Heart left ventricle (tissue), 16 donors: Measurements from ENCODE around the gene LRP1-AS. TPM values are rescaled to one million over a fixed set of nuclear protein-coding genes. Genes with fewer than 3 reads are reported as not detected.
A peak's percentile ranks its signal among the peaks of the same experiment; 100 is the strongest.

Source experiments
- ATAC-seq, 4 donors: fragments of 200-7000 bp; cut with Tn5 transposase; one replicate each; pipeline ENCODE4 v1.9.1; 2020 to 2022; ENCODE audit warnings: moderate library complexity in 4 of 4, mild to moderate bottlenecking in 3 of 4, moderate number of reproducible peaks in 1 of 4
- DNase-seq, 5 donors: peaks; one replicate each; pipeline ENCODE4 v3.0.0-alpha.2; 2020
- H3K27ac ChIP-seq, 12 donors: fragments of 200-600 bp; sonication (generic) in 4 of 12; one replicate each; pipeline versions ENCODE4 v1.5.0 to v1.8.0; 2016 to 2022; ENCODE audit warnings: mild to moderate bottlenecking in 2 of 12
- H3K27me3 ChIP-seq, 9 donors: fragments of 200-600 bp; sonication (generic) in 2 of 9; one replicate each; pipeline versions ENCODE4 v1.5.1 to v1.8.0; 2016 to 2022; ENCODE audit warnings: mild to moderate bottlenecking in 3 of 9
- H3K36me3 ChIP-seq, 9 donors: fragments of 200-600 bp; sonication (generic) in 2 of 9; one replicate each; pipeline versions ENCODE4 v1.5.0 to v1.8.0; 2018 to 2022; ENCODE audit warnings: mild to moderate bottlenecking in 2 of 9
- H3K4me1 ChIP-seq, 12 donors: fragments of 200-600 bp; sonication (generic) in 4 of 12; one replicate each; pipeline versions ENCODE4 v1.5.0 to v1.8.0; 2016 to 2022; ENCODE audit warnings: mild to moderate bottlenecking in 3 of 12
- H3K4me3 ChIP-seq, 12 donors: fragments of 200-600 bp; sonication (generic) in 4 of 12; one replicate each; pipeline versions ENCODE4 v1.5.0 to v1.8.0; 2017 to 2022; ENCODE audit warnings: mild to moderate bottlenecking in 9 of 12, moderate library complexity in 4 of 12
- H3K9me3 ChIP-seq, 12 donors: fragments of 200-600 bp; sonication (generic) in 4 of 12; one replicate each; pipeline versions ENCODE4 v1.5.0 to v1.8.0; 2016 to 2022; ENCODE audit warnings: mild to moderate bottlenecking in 1 of 12
- CTCF ChIP-seq, 12 donors: fragments of 200-600 bp; sonication (generic) in 4 of 12; IDR thresholded peaks; one replicate each; pipeline versions ENCODE4 v1.5.0 to v1.8.0; 2018 to 2022; ENCODE audit warnings: antibody characterized with exemption in 12 of 12, mild to moderate bottlenecking in 5 of 12
- POLR2A ChIP-seq, 2 donors: fragments of 450-650 bp; IDR thresholded peaks; one replicate each; pipeline ENCODE4 v1.6.1; 2017; ENCODE audit warnings: antibody characterized with exemption in 2 of 2, mild to moderate bottlenecking in 2 of 2, moderate library complexity in 2 of 2
- WGBS, 4 donors: extraction: QIAGEN DNeasy Blood & Tissue Kit in 2 of 4; methylation state at CpG; one replicate each; pipeline versions ENCODE4 v1.1.5 to v1.1.7; 2013 to 2018; 5-methylcytosine and 5-hydroxymethylcytosine counted together
- intact Hi-C, 10 donors: fragments of 100-400 bp; cut with DNase I; formaldehyde crosslinking; loops; one replicate each; pipeline versions ENCODE4 v1.11.1 to v1.14.2; 2022
- polyA plus RNA-seq, 2 donors: library from polyadenylated mRNA; stranded (reverse); fragments of 200-250 nt; gene quantifications; one replicate each; pipeline ENCODE4 v1.2.3, GENCODE V29; 2013
- total RNA-seq, 9 donors: library from RNA; depleted of rRNA in 2 of 9; stranded (reverse); fragments of >200 nt in 2 of 9; fragmentation: NEBNext Ultra II Directional in 3 of 9; extraction: Animal tissue kit (Norgen Biotek cat#: 25700) in 3 of 9; gene quantifications; one replicate each; pipeline versions ENCODE4 v1.1.0 to v1.2.4, GENCODE V29; 2016 to 2023
- donor health status: ischemic (EF 13 %, LVEDD 7.1; RV severe dilation, severe dysfunction).
- donor health status: healthy with polysubstance abuse.
- donor health status: DM: no; HTN: yes; CAD: no.
- donor health status: DM: no; HTN: no; CAD: no.
- donor health status: ischemic (EF 25% LVEDD 6.9; RV normal size, moderate dysfunction).
- donor health status: ischemic (EF 25% LVEDD 5.7; RV mildly dilated, moderate dysfunction).
- donor health status: healthy.
- donor health status: DM: yes; HTN: yes; CAD: no.
- donor health status: ischemic (EF 35%, LVEDD 5.7; RV mildly dilated, moderate dysfunction).
- donor health status: nonischemic (EF 11% LVEDD 7.7; RV severe dilation, severe dysfunction).
- donor health status: DM: yes; HTN: yes; CAD: no.
- donor health status: PGD.
- donor health status: ischemic (EF 29% LVEDD 5.4; RV normal size, mild dysfunction).
- donor health status: nonischemic (EF 23%, LVEDD 6.1; RV moderate dilation, normal function).

Gene LRP1-AS
- total and polyA plus RNA-seq, 11 donors: not detected

- intact Hi-C loops: no loop called here
- Histone ChIP-seq H3K36me3 (peaks cover 0 to 100% (median 98%) of the 10 kb centered on the region in 9 donors), H3K4me3 (no peak overlapping the region), H3K9me3 (no peaks in the 10 kb centered on the region), H3K4me1 (peaks cover 0 to 38% (median 0%) of the 10 kb centered on the region in 12 donors), H3K27me3 (no peaks in the 10 kb centered on the region), H3K27ac (peak overlapping the region in 3 of 12 donors; percentile 11 to 64 (median 17))
- WGBS, 4 donors: 91 to 95% (median 94%) methylated on average over 8 of the region's 8 CpGs
- DNase-seq (no peak), ATAC-seq (peak in 3 of 4 donors; percentile 15 to 18 (median 16))
- TF ChIP-seq CTCF (IDR thresholded peaks at IDR 0.05): no peak
- no peak for TF ChIP-seq POLR2A (IDR thresholded peaks at IDR 0.05)
These were observed 15.2 kb upstream of the LRP1-AS start for GRCh38 chr12:57162553-57163125.

- WGBS, 4 donors: 86 to 92% (median 89%) methylated on average over 7 of the region's 7 CpGs
- no peak for ATAC-seq
- peaks cover 1 to 100% (median 98%) of the 10 kb centered on the region in 9 donors for H3K36me3 ChIP-seq
These were observed 14.1 kb upstream of the LRP1-AS start for GRCh38 chr12:57161491-57161890.

GRCh38 chr12:57160741-57161140 is 13.3 kb upstream of the LRP1-AS start:
- DNase-seq: no peak
- Histone ChIP-seq H3K4me1 (peaks cover 0 to 57% (median 0%) of the 10 kb centered on the region in 12 donors), H3K4me3 (no peak overlapping the region), H3K27ac (no peak overlapping the region), H3K27me3 (no peaks in the 10 kb centered on the region), H3K36me3 (peaks cover 3 to 100% (median 98%) of the 10 kb centered on the region in 9 donors), H3K9me3 (no peaks in the 10 kb centered on the region)
- 93 to 97% (median 96%) methylated on average over 9 to 14 of the region's 14 CpGs for WGBS, 4 donors
- TF ChIP-seq POLR2A (IDR thresholded peaks at IDR 0.05): no peak
- TF ChIP-seq CTCF (IDR thresholded peaks at IDR 0.05): no peak
- intact Hi-C loops: no loop called here
- no peak for ATAC-seq

More at GRCh38 chr12:57161491-57161890, 14.1 kb upstream of the LRP1-AS start:
- Histone ChIP-seq H3K9me3 (no peaks in the 10 kb centered on the region), H3K4me1 (peaks cover 0 to 50% (median 0%) of the 10 kb centered on the region in 12 donors), H3K27ac (no peak overlapping the region), H3K27me3 (no peaks in the 10 kb centered on the region), H3K4me3 (no peak overlapping the region)
- no peak for DNase-seq
- intact Hi-C loops: no loop called here
- no peak for TF ChIP-seq CTCF (IDR thresholded peaks at IDR 0.05)
- no peak for TF ChIP-seq POLR2A (IDR thresholded peaks at IDR 0.05)

GRCh38 chr12:57160040-57160439 is 12.6 kb upstream of the LRP1-AS start:
- peak overlapping the region in 4 of 12 donors; percentile 14 to 73 (median 32) for H3K27ac ChIP-seq
- H3K27me3 ChIP-seq: no peaks in the 10 kb centered on the region
- no peak for TF ChIP-seq POLR2A (IDR thresholded peaks at IDR 0.05)
- ATAC-seq (no peak), DNase-seq (no peak)
- WGBS, 4 donors: 85 to 87% (median 86%) methylated on average over 4 of the region's 4 CpGs
- intact Hi-C loops: no loop called here
- H3K9me3 ChIP-seq: no peaks in the 10 kb centered on the region
- H3K4me3 ChIP-seq: no peak overlapping the region
- peaks cover 0 to 64% (median 0%) of the 10 kb centered on the region in 12 donors for H3K4me1 ChIP-seq
- peaks cover 3 to 100% (median 98%) of the 10 kb centered on the region in 9 donors for H3K36me3 ChIP-seq
